MCF 10A (cell line): Measurements from ENCODE around the gene CHMP6. TPM values are rescaled to one million over a fixed set of nuclear protein-coding genes. Genes with fewer than 3 reads are reported as not detected.

ENCODE experiments used
- BruUV-seq: library from RNA; stranded (reverse); fragments of 400-500 nt; replicated peaks from 2 replicates; lab custom pipeline; 2021; lab: Mats Ljungman, UMichigan
- CTCF ChIA-PET: fragments of 300-600 bp; sonication (Branson Sonifier 250); formaldehyde crosslinking; extraction: SDS; loops from one replicate; lab custom pipeline; 2021; ENCODE audit warnings: antibody characterized with exemption, inconsistent platforms; lab: Yijun Ruan, JAX
- POLR2A ChIA-PET: fragments of 300-600, 350-650 bp; sonication (Branson Sonifier 250); formaldehyde crosslinking; extraction: SDS; loops from one replicate; lab custom pipeline; 2020; ENCODE audit warnings: antibody characterized with exemption, inconsistent platforms; lab: Yijun Ruan, JAX
- DNase-seq: peaks from one replicate; pipeline ENCODE4 v3.0.0-alpha.2; 2018; ENCODE audit not compliant: unreplicated experiment
- H3K27ac Mint-ChIP-seq: one replicate; pipeline ENCODE4 v1.8.0; 2022; ENCODE audit warnings: mild to moderate bottlenecking, low read depth, mixed read lengths; ENCODE audit not compliant: unreplicated experiment
- H3K27me3 Mint-ChIP-seq: one replicate; pipeline ENCODE4 v1.8.0; 2022; ENCODE audit warnings: mixed read lengths; ENCODE audit not compliant: insufficient read depth, unreplicated experiment
- H3K36me3 Mint-ChIP-seq: one replicate; pipeline ENCODE4 v1.8.0; 2022; ENCODE audit warnings: mild to moderate bottlenecking, moderate library complexity, mixed read lengths; ENCODE audit not compliant: insufficient read depth, unreplicated experiment
- H3K4me1 Mint-ChIP-seq: one replicate; pipeline ENCODE4 v1.8.0; 2022; ENCODE audit warnings: mixed read lengths; ENCODE audit not compliant: insufficient read depth, unreplicated experiment
- H3K4me3 Mint-ChIP-seq: one replicate; pipeline ENCODE4 v1.8.0; 2022; ENCODE audit warnings: mild to moderate bottlenecking, moderate library complexity, mixed read lengths; ENCODE audit not compliant: unreplicated experiment
- H3K9me3 Mint-ChIP-seq: one replicate; pipeline ENCODE4 v1.8.0; 2022; ENCODE audit warnings: mixed read lengths; ENCODE audit not compliant: unreplicated experiment
- intact Hi-C: fragments of 100-400 bp; cut with micrococcal nuclease; formaldehyde crosslinking; loops from 2 replicates; pipeline ENCODE4 v1.14.1; 2022
- total RNA-seq: library from RNA; stranded (reverse); gene quantifications from 2 replicates; pipeline ENCODE4 v1.2.3, GENCODE V29; 2022
- TF ChIP-seq, protein P1 (sequence below): fragments of 200-600 bp; IDR thresholded peaks from one replicate; pipeline ENCODE4 v1.8.0; 2022; ENCODE audit warnings: antibody characterized with exemption, mild to moderate bottlenecking; ENCODE audit not compliant: unreplicated experiment

The CHMP6 gene
- total RNA-seq, 1 experiment from 2014 or later = 19.5 TPM

- Mint-ChIP-seq H3K9me3 (no peaks in the 10 kb centered on the region), H3K4me3 (no peak overlapping the region), H3K27ac (no peak overlapping the region), H3K27me3 (peaks cover 16% of the 10 kb centered on the region), H3K4me1 (peaks cover 6% of the 10 kb centered on the region), H3K36me3 (peaks cover under 1% of the 10 kb centered on the region)
- no TSS peak for BruUV-seq
- no peak for DNase-seq
- intact Hi-C loops = no loop called here
- TF ChIP-seq, protein P1, sequence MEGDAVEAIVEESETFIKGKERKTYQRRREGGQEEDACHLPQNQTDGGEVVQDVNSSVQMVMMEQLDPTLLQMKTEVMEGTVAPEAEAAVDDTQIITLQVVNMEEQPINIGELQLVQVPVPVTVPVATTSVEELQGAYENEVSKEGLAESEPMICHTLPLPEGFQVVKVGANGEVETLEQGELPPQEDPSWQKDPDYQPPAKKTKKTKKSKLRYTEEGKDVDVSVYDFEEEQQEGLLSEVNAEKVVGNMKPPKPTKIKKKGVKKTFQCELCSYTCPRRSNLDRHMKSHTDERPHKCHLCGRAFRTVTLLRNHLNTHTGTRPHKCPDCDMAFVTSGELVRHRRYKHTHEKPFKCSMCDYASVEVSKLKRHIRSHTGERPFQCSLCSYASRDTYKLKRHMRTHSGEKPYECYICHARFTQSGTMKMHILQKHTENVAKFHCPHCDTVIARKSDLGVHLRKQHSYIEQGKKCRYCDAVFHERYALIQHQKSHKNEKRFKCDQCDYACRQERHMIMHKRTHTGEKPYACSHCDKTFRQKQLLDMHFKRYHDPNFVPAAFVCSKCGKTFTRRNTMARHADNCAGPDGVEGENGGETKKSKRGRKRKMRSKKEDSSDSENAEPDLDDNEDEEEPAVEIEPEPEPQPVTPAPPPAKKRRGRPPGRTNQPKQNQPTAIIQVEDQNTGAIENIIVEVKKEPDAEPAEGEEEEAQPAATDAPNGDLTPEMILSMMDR = no peak
- ChIA-PET CTCF (interaction anchor here (0.5 to 3.7 kb wide), 7 partner anchors 12 to 381 kb away, joined by 3 to 27 read pairs (median 3); no protein-coding TSS in a partner anchor), POLR2A (interaction anchor here (0.7 to 1.2 kb wide), 6 partner anchors 10 to 598 kb away, joined by 3 to 4 read pairs (median 4); partner anchors contain the start of gene BAIAP2)
These were observed 33.6 kb downstream of the CHMP6 start for GRCh38 chr17:81025065-81025740.

DNA sequence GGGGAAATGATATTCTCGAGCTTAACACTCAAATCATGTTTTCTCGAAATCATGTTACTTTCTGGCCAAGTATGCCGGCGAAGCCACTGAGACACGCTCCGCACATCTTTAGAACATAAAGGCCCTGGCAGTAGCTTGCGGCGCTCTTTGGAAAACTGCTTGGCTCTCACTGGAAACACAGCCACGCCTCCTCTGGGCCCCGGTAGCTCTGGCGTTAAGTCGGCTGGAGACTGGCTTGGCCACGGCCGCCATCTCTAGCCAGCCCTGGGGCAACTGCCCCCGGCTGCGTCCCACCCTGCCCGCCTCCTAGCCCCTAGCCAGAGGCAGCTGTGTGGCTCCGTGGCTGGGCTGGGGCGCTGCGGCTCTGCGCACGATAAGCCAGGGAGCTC lies 34.1 kb downstream of the CHMP6 start:
- Mint-ChIP-seq H3K27me3 (peaks cover 16% of the 10 kb centered on the region), H3K27ac (no peak overlapping the region), H3K9me3 (no peaks in the 10 kb centered on the region), H3K4me3 (no peak overlapping the region), H3K4me1 (peaks cover 6% of the 10 kb centered on the region), H3K36me3 (peaks cover 6% of the 10 kb centered on the region)
- POLR2A ChIA-PET = interaction anchor here (0.5 to 1.2 kb wide), 6 partner anchors 10 to 599 kb away, joined by 3 to 4 read pairs (median 4); partner anchors contain the start of gene BAIAP2
- intact Hi-C loops = no loop called here
- DNase-seq = no peak
- BruUV-seq = no TSS peak
- CTCF ChIA-PET = interaction anchor here (0.5 to 3.7 kb wide), 8 partner anchors 12 to 135 kb away, joined by 3 to 27 read pairs (median 4); no protein-coding TSS in a partner anchor
- TF ChIP-seq, protein P1 = no peak

GRCh38 chr17:81026266-81027036 lies 34.8 kb downstream of the CHMP6 start:
- Mint-ChIP-seq H3K9me3 (no peaks in the 10 kb centered on the region), H3K36me3 (peaks cover 7% of the 10 kb centered on the region), H3K4me3 (no peak overlapping the region), H3K27me3 (peaks cover 16% of the 10 kb centered on the region), H3K27ac (no peak overlapping the region), H3K4me1 (peaks cover 6% of the 10 kb centered on the region)
- DNase-seq = no peak
- ChIA-PET POLR2A (interaction anchor here (0.5 to 1.2 kb wide), 3 partner anchors 9 to 599 kb away, joined by 3 to 4 read pairs (median 4); partner anchors contain the start of gene BAIAP2), CTCF (interaction anchor here (0.6 to 3.7 kb wide), 6 partner anchors 14 to 116 kb away, joined by 3 to 27 read pairs (median 4); no protein-coding TSS in a partner anchor)
- intact Hi-C loops = no loop called here
- TF ChIP-seq, protein P1 = no peak
- BruUV-seq = no TSS peak

DNA sequence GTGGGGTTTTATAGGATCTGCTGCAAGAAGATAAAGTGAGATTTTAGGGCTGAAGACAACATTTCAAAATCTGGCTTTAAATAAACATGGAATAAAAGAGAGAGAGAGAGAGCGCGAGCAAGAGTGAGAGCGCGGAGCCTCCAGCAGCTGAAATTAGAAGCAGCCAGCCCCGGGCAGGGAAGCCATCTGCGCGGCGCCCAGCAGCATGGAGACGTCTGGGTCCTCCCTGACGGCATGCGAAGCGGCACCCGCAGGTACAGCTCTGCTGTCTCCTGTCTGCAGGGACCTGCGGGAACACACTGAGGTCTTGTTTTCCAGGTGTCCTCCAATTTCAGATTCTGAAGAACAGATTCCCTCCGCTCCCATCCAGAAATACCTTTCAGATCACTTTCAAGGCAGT lies 35.4 kb downstream of the CHMP6 start:
- Mint-ChIP-seq H3K36me3 (peaks cover 7% of the 10 kb centered on the region), H3K27ac (no peak overlapping the region), H3K9me3 (no peaks in the 10 kb centered on the region), H3K27me3 (peaks cover 16% of the 10 kb centered on the region), H3K4me1 (peaks cover 6% of the 10 kb centered on the region), H3K4me3 (no peak overlapping the region)
- intact Hi-C loops = no loop called here
- CTCF ChIA-PET = no interaction called here
- POLR2A ChIA-PET = no interaction called here
- BruUV-seq = no TSS peak
- TF ChIP-seq, protein P1 = no peak
- DNase-seq = no peak
